SW480 (cell line): ENCODE data around the gene S100A4.
"Not testable (repeated sequence)": the region's sequence is repeated elsewhere in the genome, so short reads cannot be mapped to it uniquely, and the experiment has no call there.

ENCODE experiments used
- DNase-seq: peaks from one replicate; pipeline ENCODE4 v3.0.0-alpha.2; 2016; ENCODE audit warnings: low spot score

The S100A4 gene

DNA sequence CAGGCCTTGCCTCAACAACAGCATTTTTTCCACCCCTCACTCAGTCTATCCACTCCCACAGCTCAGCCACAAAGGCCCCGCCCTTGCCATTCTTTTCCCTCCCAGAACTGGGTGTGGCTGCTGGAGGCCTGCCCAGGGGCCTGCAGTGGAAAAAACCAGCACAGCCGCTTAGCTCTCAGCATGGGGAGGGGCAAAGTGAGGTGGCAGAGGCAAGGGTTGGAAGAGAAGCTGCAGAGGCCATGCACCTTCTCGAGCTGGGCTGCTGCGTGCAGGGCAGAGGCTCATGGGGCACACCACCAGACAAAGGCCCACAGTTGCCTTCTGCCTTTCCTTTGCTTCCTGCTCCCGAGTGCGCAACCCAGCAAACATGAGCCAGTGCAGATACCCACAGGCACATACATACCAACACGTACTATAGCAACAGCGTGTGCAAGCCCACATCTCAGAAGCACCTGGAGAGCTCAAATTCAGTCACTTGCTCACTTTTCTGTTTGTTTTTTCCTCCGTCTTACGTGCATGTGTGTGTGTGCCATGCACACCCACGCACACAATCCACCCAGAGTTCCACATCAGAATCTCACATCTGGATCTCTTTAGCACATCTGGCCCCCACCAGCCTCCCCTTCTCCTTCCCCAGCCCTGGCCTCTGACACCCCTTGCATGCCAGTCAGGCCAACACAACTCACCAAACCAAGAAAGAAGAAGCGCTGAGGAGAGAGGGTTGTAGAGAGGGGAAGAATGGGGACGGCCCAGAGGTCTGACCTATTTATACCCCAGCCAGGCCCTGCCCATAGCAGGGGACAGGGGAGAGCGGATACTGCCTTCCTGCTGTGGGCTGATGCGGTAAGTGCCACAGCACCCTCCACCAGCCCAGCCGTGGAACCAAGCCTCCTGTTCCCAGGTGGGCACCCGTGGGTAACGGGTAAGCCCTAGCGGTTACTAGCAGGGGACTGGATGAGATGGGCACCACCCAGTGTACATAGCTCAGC lies at the start of gene S100A4:
S100A4 (minus strand) TSS at position 740 of the 989 bp plus-strand sequence. CDS start 1,012 bp downstream, outside the sequence.
- DNase-seq = peak; percentile 97

DNA sequence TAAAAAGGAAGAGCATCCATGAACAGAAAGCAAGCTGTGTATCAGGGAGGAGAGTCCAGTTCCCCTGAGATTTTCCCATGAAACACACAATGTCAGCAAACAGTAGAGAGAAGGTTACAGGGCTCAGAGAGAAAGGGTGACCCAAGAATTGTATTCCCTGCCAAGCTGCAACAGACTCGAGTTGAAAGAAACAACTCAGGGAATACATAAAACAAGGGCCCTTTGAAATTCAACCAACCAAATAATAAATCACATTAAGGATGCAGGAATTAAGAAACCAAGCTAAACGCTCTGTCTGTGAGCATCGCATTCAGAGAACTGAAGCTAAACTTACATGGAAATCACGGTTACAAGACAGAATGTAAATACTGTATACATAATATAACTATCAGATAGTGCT lies 47.1 kb upstream of the S100A4 start:
- DNase-seq = no peak

DNA sequence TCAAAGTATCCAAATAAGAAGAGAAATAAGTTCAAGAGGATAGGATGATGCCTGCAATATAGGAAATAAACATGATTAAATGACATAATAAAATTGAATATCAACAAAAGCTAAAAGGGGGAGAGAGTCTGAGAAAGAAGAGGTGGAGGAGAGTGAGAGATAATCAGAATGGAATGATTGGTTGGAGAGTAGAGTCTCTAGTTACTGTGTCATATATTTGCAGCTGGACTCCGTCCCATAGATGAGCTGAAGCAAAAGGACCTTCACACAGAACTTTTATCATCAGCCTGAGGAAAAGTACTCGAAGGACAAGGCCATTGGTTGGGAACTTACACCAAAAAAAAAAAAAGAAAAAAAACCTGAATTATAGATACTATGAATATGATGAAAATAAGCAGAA lies 42.9 kb upstream of the S100A4 start:
- no peak for DNase-seq

DNA sequence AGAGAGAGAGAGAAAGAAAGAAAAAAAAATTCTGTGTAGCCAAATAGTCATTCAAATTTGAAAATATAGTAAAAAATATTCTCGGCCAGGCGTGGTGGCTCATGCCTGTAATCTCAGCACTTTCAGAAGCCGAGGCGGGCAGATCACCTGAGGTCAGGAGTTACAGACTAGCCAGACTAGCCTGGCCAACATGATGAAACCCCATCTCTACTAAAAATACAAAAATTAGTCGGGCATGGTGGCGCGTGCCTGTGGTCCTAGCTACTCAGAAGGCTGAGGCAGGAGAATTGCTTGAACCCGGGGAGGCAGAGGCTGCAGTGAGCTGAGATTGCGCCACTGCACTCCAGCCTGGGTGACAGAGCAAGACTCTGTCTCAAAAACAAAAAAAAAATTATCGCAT lies 42.4 kb upstream of the S100A4 start:
- DNase-seq = not testable (repeated sequence)

DNA sequence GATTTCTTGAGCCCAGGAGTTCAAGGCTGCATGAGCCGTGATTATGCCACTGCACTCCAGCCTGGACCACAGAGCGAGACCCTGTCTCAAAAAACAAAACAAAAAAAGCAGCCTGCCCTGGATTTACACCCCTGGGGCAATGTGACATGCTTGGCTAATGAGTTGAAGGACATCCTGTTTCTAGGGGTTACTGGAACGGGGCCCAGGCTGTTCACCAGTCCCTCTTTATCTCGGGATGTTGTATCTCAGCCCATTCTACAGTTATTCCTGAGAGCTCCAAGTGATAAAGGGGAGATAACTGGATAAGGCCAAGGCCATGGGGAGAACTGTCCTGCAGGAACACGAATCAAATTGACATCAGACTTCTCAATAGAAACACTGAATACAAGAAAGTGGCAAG lies 41.7 kb upstream of the S100A4 start:
- no peak for DNase-seq

DNA sequence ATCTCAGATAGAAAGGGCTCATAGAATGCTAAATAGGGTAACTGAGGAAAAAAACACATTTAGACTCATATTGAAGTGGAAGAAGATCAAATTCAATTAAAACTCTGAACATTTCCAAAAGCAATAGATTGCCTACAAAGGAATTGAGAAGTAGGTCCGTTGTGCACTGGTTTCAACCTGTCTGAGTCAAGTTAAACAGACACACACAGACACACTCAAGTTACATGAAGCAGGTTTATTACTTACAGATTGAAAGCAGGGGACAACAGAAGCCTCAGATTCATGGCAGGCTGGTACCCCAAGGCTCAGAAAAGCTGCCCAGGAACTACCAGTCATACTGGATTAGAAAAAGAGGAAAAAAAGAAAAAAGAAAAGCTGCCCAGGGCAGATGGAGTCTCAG lies 40.7 kb upstream of the S100A4 start:
- DNase-seq = no peak

DNA sequence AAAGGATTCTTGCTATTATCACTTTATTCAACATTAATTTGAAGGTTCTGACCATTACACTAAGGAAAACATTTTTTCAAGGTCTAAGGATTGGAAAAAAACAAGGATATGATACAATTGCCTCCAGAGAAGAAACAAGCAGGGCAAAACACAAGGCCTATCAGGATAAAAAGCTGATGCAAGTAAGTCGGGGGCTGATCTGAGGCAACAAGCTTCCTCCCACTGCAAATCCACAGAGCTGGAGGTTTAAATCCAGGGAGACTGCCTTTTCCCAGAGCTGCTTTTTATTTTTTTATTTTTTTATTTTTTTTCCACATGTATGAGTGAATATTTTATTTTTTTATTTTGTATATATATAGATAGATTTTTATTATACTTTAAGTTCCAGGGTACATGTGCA lies 39.4 kb upstream of the S100A4 start:
- no peak for DNase-seq

DNA sequence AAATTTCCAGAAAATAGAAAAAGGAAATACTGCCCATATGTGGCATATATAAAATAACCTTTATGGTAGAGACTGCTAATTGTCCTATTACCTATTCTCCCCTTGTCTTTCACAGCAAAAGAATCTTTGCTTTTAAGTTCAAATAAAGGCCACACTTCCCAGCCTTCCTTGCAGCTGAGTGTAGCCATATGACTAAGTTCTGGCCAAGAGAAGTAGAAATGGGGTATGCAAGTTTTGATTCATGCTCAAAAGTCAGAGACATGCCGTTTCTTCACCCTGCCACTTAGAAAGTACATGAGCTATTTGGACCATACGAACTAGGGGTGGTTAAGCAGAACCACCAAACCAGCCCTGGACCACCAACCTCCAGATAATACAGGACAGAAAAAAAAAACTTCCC lies 38.4 kb upstream of the S100A4 start:
- DNase-seq = no peak

DNA sequence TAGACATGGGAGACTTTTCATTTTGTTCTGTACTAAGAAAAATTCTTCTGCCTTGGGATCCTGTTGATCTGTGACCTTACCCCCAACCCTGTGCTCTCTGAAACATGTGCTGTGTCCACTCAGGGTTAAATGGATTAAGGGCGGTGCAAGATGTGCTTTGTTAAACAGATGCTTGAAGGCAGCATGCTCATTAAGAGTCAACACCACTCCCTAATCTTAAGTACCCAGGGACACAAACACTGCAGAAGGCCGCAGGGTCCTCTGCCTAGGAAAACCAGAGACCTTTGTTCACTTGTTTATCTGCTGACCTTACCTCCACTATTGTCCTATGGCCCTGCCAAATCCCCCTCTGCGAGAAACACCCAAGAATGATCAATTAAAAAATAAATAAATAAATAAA lies 37.9 kb upstream of the S100A4 start:
- not testable (repeated sequence) for DNase-seq

DNA sequence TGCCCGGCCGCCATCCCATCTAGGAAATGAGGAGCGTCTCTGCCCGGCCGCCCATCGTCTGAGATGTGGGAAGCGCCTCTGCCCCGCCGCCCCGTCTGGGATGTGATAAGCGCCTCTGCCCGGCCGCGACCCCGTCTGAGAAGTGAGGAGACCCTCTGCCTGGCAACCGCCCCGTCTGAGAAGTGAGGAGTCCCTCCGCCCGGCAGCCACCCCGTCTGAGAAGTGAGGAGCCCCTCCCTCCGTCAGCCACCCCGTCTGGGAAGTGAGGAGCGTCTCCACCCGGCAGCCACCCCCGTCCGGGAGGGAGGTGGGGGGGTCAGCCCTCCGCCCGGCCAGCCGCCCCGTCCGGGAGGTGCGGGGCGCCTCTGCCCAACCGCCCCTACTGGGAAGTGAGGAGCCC lies 37.2 kb upstream of the S100A4 start:
- DNase-seq = not testable (repeated sequence)

DNA sequence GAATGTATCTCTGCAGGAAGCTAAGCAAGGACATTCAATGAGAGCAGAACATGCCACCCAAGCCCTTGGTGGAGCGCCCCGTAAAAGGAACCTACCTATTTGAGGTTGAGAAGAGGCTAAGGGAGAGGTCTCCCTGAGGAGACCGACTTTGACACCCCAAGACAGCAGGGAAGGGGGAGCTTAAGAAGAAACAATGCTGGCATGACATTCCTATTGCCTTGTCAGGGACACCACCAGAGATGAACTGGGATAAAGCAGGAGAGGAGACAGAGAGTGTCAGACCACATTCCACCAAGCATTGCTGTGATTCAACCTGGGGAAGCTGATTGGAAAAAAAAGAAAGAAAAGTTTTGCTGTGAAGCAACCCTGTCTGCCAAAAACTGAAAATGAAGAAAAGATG lies 33.3 kb upstream of the S100A4 start:
- DNase-seq = no peak

DNA sequence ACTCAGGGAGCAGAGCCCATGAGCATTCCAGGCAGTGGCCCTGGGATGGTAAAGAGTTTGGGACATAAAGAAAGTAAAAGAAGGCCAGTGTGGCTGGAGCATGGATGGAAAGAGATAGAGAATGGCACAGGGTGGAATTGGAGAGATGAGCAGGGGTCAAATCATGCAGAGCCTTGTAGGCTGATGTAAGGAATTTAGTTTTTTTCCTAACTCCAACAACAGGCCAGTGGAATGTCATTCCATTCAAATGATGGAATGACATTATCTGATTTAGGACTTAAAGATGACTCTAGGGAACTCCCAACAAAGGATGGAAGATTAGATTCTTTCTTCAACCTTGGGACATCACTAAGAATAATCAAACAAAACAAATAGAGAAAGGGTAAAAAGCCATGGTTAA lies 32.9 kb upstream of the S100A4 start:
- DNase-seq = no peak

DNA sequence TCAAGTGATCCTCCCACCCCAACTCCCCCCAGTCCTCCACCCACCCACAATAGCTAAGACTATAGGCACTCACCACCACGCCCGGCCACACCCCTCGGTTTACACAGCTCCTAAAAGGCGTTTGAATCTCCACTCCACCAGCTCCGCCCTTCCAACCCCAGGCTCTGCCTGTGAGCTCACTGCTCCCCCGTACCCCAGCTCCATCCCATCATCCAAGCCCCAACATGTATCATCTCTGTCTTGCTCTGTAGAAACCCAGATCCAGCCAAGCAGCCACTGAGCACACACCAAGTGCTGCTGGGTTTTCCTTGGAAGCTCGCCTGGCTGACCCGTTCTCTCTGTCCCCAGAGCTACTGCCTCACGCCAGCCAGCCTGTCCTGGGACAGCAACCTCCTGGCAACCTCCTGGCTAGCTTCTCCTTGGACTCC lies 32.0 kb upstream of the S100A4 start:
- DNase-seq = no peak

DNA sequence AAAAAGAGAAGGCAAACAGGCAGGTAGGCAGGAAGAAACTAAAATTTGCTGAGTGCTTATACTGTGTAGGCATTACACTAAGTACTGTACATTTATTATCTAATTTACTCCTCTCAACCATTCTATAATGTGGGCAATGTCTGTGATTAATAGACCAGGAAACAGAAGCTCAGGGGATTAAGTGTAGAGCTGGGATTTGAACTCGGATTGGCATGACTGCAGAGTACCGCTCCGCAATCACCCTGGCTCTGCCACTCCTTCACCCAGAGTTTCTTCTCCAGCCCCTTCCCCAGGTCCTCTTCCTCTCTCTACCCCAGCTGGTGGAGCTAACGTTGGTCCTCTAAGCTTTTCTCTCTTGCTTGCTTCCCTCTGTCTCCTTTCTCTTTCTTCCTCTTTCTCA lies 31.5 kb upstream of the S100A4 start:
- DNase-seq = no peak

DNA sequence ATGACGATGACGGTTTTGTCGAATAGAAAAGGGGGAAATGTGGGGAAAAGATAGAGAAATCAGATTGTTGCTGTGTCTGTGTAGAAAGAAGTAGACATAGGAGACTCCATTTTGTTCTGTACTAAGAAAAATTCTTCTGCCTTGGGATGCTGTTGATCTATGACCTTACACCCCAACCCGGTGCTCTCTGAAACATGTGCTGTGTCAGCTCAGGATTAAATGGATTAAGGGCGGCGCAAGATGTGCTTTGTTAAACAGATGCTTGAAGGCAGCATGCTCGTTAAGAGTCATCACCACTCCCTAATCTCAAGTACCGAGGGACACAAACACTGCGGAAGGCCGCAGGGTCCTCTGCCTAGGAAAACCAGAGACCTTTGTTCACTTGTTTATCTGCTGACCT lies 29.9 kb upstream of the S100A4 start:
- DNase-seq = not testable (repeated sequence)

DNA sequence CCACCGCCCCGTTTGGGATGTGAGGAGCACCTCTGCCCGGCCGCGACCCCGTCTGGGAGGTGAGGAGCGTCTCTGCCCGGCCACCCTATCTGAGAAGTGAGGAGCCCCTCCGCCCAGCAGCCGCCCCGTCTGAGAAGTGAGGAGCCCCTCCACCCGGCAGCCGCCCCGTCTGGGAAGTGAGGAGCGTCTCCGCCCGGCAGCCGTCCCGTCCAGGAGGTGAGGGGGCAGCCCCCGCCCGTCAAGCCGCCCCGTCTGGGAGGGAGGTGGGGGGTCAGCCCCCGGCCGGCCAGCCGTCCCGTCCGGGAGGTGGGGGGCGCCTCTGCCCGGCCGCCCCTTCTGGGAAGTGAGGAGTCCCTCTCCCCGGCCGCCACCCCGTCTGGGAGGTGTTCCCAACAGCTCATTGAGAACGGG lies 29.5 kb upstream of the S100A4 start:
- not testable (repeated sequence) for DNase-seq

DNA sequence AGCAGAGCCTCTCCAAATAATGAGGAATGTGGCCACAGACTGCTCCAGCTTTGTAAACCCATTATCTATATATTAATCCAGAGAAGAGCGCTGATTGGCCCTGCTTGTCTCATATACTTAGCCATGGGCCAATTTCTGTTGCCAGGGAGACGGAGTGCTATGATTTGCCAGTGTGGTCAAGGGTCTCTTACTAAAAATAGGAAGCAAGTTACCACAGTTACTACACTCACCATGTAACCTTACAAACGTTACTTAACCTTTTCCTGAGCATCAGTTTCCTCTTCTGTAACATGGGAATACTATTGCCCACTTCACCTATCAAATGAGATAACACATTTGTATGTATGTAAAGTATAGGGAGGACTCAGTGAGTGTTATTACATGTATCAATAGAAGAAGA lies 27.7 kb upstream of the S100A4 start:
- no peak for DNase-seq

DNA sequence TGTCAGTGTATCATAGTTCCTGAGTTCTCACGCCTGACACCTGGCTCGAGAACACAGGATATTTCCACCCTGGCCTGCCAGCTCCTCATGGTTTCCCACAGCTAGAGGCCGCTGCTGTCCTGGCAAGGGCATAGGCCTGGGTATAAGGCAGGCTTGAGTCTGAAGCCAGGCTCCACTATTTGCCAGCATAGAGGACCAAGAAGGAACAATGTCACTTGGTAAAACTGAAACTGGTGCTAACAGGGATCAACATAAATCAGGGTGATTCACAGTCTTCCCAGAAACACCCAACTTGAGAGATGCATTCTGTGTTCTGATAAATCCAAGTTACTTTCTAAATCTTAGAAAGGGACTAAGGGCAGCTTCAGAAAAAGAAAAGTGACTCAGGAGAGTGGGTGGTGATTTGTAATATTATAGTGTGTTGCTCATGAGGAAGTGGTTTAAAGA lies 27.0 kb upstream of the S100A4 start:
- DNase-seq = peak; percentile 86

DNA sequence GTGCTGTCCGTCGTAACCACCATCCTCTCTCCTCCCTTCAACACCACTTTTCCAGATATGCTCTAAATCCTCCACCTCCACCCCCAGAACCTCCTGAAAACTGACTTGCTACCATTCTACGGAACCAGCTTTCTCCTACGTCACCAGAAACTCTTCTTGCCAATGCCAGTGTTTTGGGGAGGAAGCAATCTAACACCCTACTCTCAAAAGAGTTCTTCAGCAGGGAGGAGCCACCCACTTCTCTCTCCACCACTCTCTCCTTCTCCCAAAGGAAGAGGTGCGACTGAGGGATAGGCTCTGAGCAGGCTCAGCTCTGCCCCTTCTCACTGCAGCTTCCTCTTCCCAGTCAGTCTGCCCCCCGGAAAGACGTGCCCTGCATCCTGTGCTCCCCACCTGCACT lies 26.1 kb upstream of the S100A4 start:
- no peak for DNase-seq

DNA sequence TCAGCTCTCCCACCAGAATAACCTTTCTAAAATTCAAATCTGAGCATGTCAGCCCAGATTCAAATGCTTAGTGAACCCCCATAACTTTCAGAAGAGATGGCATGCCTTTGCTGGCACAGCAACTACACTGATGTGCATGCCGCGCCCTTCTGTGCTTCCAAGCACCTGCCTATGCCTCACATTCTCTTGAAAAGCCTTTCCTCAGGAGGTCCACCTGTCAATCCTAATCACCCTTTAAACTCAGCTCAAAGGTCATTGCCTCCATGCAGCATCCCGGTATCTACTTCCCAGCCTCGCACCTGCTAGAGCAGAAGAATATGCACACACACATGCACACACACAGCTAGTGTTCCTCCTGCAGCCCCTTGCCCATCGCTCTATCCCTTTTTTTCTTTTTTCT lies 25.3 kb upstream of the S100A4 start:
- no peak for DNase-seq

DNA sequence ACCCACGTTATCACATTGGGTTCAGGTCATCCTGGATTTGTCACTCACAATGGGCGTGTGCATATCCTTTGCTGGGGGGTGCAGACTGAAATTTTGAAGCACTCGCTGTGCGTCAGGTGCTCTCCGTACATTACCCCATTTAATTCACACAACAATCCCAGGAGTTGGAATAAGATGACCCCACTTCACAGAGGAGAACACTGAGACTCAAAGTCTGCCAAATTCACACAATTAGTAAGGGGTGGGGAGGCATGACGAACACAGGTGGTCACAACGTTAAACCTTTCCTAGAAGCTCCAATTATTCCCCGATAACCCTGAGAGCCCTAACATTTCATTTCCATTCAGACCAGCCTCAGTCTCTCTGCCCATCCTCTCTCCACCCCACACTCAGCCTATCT lies 23.9 kb upstream of the S100A4 start:
- no peak for DNase-seq

DNA sequence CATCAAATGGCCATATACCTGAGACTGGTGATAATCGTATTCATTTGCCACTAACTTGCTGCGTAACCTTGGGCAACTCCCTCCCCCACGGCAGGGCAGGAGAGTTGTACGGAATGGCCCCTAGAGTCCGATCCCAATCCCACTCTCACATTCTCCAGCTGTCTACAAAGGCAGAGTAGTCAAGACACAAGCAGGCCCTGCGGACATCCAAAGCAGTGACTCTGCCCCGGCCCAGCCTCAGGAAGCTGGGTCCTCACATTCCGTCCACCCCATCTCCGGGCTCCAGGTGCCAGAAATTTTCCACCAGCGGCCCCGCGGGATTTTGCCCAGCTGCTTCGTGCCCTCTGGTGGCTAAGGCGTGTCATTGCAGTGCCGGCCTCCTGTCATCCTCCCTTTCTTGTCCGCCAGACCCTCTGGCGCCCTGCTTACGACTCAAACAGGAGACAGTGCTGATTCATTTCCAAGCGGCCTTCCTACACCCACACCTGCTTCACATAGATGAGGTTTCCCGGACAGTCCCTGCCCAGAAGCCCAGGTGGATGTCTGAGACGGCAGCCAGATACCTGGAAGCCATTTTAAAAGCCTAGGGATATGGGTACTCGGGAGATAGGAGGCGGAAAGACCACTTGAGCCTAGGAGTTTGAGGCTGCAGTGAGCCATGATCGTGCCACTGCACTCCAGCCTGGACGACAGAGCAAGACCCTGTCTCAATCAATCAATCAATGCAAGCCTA lies 22.9 kb upstream of the S100A4 start:
- peak; percentile 94 for DNase-seq
